K562 (cell line): Measurements from ENCODE around the gene RNF213. TPM values are rescaled to one million over a fixed set of nuclear protein-coding genes. Genes with fewer than 3 reads are reported as not detected.
A peak's percentile ranks its signal among the peaks of the same experiment; 100 is the strongest.

Experiments
- CCNT2 ChIP-seq: IDR thresholded peaks from 2 replicates; pipeline ENCODE4 v1.6.1; 2011; ENCODE audit warnings: borderline replicate concordance, low read depth, mild to moderate bottlenecking, moderate library complexity, mixed read lengths, low read length; ENCODE audit not compliant: insufficient read length; ENCODE audit errors: extremely low read depth
- CHD2 ChIP-seq: IDR thresholded peaks from 2 replicates; pipeline ENCODE4 v1.6.1; 2011; ENCODE audit warnings: low read depth, low read length
- ELF1 ChIP-seq: fragments of 200-800 bp; sonication (Bioruptor generic); IDR thresholded peaks from 2 replicates; pipeline ENCODE4 v1.6.1; 2016; ENCODE audit warnings: missing genetic modification characterization, missing compliant biosample characterization
- EZH2 ChIP-seq: IDR thresholded peaks from 2 replicates; pipeline ENCODE4 v1.6.1; 2012; ENCODE audit warnings: low read depth, mild to moderate bottlenecking, inconsistent platforms, low read length, borderline replicate concordance
- FOXJ2 ChIP-seq: fragments of 200-800 bp; sonication (Bioruptor generic); IDR thresholded peaks from 2 replicates; pipeline ENCODE4 v1.6.1; 2016; ENCODE audit warnings: missing genetic modification characterization, missing compliant biosample characterization
- GABPA ChIP-seq: fragments of 200-800 bp; sonication (Bioruptor generic); conservative IDR thresholded peaks from 2 replicates; pipeline ENCODE4 v1.6.1; 2016; ENCODE audit warnings: low read depth, missing genetic modification characterization, missing compliant biosample characterization
- HMG20A ChIP-seq: fragments of 450-650 bp; formaldehyde crosslinking; conservative IDR thresholded peaks from 2 replicates; pipeline ENCODE4 v1.4.0; 2020; ENCODE audit warnings: mild to moderate bottlenecking, mixed read lengths
- KAT7 ChIP-seq: sonication (generic); formaldehyde crosslinking; IDR thresholded peaks from 2 replicates; pipeline ENCODE4 v1.8.0; 2022; ENCODE audit warnings: missing genetic modification reagents, mild to moderate bottlenecking, borderline replicate concordance
- LEF1 ChIP-seq: fragments of 450-650 bp; IDR thresholded peaks from 2 replicates; pipeline ENCODE4 v1.6.1; 2016; ENCODE audit warnings: mild to moderate bottlenecking
- NBN ChIP-seq: fragments of 450-650 bp; IDR thresholded peaks from 2 replicates; pipeline ENCODE4 v1.6.1; 2016; ENCODE audit warnings: low read depth, mild to moderate bottlenecking
- NFIC ChIP-seq: fragments of 450-650 bp; IDR thresholded peaks from 2 replicates; pipeline ENCODE4 v1.6.1; 2017; ENCODE audit warnings: mild to moderate bottlenecking, inconsistent platforms
- NR2C2 ChIP-seq, 2 experiments: fragments of 200-800 bp in 1 of 2; sonication (Bioruptor generic) in 1 of 2; sonication (generic) in 1 of 2; formaldehyde crosslinking in 1 of 2; IDR thresholded peaks; 2 replicates each; pipeline versions ENCODE4 v1.6.1 to v1.8.0; 2016 to 2022; ENCODE audit warnings: mild to moderate bottlenecking in 1 of 2, missing compliant biosample characterization in 1 of 2, missing genetic modification characterization in 1 of 2, missing genetic modification reagents in 1 of 2
- SMAD4 ChIP-seq: fragments of 250-450 bp; sonication (Bioruptor Pico); conservative IDR thresholded peaks from 2 replicates; pipeline ENCODE4 v1.8.0; 2021; ENCODE audit warnings: inconsistent platforms, mild to moderate bottlenecking, moderate library complexity
- STAT5B ChIP-seq: fragments of 250-450 bp; sonication (Bioruptor Pico); IDR thresholded peaks from 2 replicates; pipeline ENCODE4 v1.8.0; 2021; ENCODE audit warnings: mild to moderate bottlenecking, inconsistent platforms
- TEAD2 ChIP-seq: fragments of 450-650 bp; IDR thresholded peaks from 2 replicates; pipeline ENCODE4 v1.6.1; 2016; ENCODE audit warnings: missing genetic modification characterization, control low read depth, missing compliant biosample characterization
- TRIM25 ChIP-seq: fragments of 450-650 bp; IDR thresholded peaks from 2 replicates; pipeline ENCODE4 v1.7.0; 2016; ENCODE audit warnings: borderline replicate concordance
- ZNF318 ChIP-seq, 2 experiments: fragments of 450-650 bp; IDR thresholded peaks; 2 replicates each; pipeline ENCODE4 v1.6.1; 2016; ENCODE audit warnings: mild to moderate bottlenecking in 2 of 2, borderline replicate concordance in 1 of 2, low read depth in 1 of 2, moderate library complexity in 1 of 2
- polyA plus RNA-seq, 8 experiments: library from polyadenylated mRNA; depleted of rRNA in 4 of 8; stranded (reverse) in 5 of 8; unstranded in 3 of 8; fragments of >200 nt; fragmentation: Nextera tagmentation in 2 of 8; fragmentation: Illumina TruSeq in 1 of 8; extraction: Ambion mirVana in 2 of 8; extraction: Trizol in 1 of 8; gene quantifications; 2 replicates each; pipeline versions ENCODE4 v1.2.1 to v1.2.3, GENCODE V29; 2011 to 2014; ENCODE audit warnings: inconsistent platforms in 1 of 8, missing spikeins in 1 of 8
- total RNA-seq, 7 experiments: library from RNA; depleted of rRNA in 6 of 7; stranded (reverse); fragments of >200 nt in 6 of 7; fragmentation: Illumina TruSeq in 2 of 7; extraction: Trizol in 2 of 7; gene quantifications; 2 replicates each; pipeline versions ENCODE4 v1.2.1 to v1.2.3, GENCODE V29; 2011 to 2021; ENCODE audit warnings: low replicate concordance in 1 of 7

RNF213 gene
- total and polyA plus RNA-seq, 9 of the 15 experiments (the other 6 are each of a cell fraction or from before 2014, with no cell fraction given), result 5.3 to 33.6 (median 17.9) TPM

GRCh38 chr17:80219013-80219762, 41.5 kb upstream of the RNF213 start (continued):
- TF ChIP-seq STAT5B (CRISPR knock-in tag) (no peak), NFIC (peak; percentile 99), NBN (peak; percentile 67; the same call in 1 of the 2 replicates), ZNF318 (IDR thresholded peaks at IDR 0.05; ENCODE audit: borderline replicate concordance in 1 of 2, low read depth in 1 of 2) (peak in 1 of 2 experiments; percentile 64; a peak in 1 of 4 replicates), FOXJ2 (tag) (0 out of 2 replicates have a peak, but pooled peaks have one; percentile 20), NR2C2 (CRISPR knock-in tag; IDR thresholded peaks at IDR 0.05) (no peak), NR2C2 (tag; IDR thresholded peaks at IDR 0.05) (peak; percentile 59), TRIM25 (no peak), TEAD2 (tag) (no peak), CCNT2 (peak; percentile 11), CHD2 (no peak), SMAD4 (CRISPR knock-in tag) (no peak), HMG20A (CRISPR knock-in tag) (no peak), KAT7 (CRISPR knock-in tag) (no peak), LEF1 (peak; percentile 55; the same call in 1 of the 2 replicates), GABPA (tag) (peak; percentile 82), EZH2 (no peak), ELF1 (peak; percentile 64; the same call in 1 of the 2 replicates)
